BE2C (cell line): ENCODE measurements around the gene ECM1.

ENCODE experiments used
- DNase-seq: peaks from one replicate; pipeline ENCODE4 v3.0.0-alpha.2; 2020
- H3K27me3 ChIP-seq: fragments of 250-450 bp; sonication (Bioruptor Pico); 2 replicates; pipeline ENCODE4 v1.5.1; 2020; ENCODE audit warnings: mild to moderate bottlenecking
- H3K36me3 ChIP-seq: fragments of 250-450 bp; sonication (Bioruptor Pico); 2 replicates; pipeline ENCODE4 v1.5.1; 2020; ENCODE audit warnings: mild to moderate bottlenecking
- H3K4me1 ChIP-seq: fragments of 250-450 bp; sonication (Bioruptor Pico); 2 replicates; pipeline ENCODE4 v1.5.1; 2020
- H3K4me3 ChIP-seq: 2 replicates; pipeline ENCODE4 v1.5.1; 2011; ENCODE audit warnings: low read depth, low read length
- H3K9me3 ChIP-seq: fragments of 250-450 bp; sonication (Bioruptor Pico); 2 replicates; pipeline ENCODE4 v1.5.1; 2020
- TF ChIP-seq, protein P1 (sequence below): IDR thresholded peaks from 2 replicates; pipeline ENCODE4 v1.5.1; 2012; ENCODE audit warnings: mild to moderate bottlenecking, low read depth, low read length

The ECM1 gene

DNA sequence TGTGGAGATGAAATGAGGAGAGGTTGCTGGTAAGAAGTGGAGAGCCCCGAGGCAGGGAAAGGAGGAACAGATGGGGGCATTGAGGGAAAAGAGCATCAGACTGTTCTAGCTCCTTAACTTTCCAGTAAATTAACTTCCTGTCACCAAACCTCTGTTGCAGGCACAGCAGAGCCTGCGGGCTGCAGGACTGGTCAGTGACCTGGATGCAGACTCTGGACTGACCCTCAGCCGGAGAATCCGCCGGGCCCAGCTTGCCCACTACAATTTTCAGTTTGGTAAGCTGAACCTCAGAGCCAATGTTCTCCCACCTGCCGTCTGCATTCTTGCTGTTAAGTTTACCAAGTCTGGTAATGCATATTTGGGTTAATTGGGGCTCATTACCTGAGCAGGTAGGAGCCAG lies 2.5 kb upstream of the ECM1 start:
- no peak overlapping the region for H3K4me3 ChIP-seq
- peaks cover 22% of the 10 kb centered on the region for H3K36me3 ChIP-seq
- TF ChIP-seq, protein P1, sequence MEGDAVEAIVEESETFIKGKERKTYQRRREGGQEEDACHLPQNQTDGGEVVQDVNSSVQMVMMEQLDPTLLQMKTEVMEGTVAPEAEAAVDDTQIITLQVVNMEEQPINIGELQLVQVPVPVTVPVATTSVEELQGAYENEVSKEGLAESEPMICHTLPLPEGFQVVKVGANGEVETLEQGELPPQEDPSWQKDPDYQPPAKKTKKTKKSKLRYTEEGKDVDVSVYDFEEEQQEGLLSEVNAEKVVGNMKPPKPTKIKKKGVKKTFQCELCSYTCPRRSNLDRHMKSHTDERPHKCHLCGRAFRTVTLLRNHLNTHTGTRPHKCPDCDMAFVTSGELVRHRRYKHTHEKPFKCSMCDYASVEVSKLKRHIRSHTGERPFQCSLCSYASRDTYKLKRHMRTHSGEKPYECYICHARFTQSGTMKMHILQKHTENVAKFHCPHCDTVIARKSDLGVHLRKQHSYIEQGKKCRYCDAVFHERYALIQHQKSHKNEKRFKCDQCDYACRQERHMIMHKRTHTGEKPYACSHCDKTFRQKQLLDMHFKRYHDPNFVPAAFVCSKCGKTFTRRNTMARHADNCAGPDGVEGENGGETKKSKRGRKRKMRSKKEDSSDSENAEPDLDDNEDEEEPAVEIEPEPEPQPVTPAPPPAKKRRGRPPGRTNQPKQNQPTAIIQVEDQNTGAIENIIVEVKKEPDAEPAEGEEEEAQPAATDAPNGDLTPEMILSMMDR, result no peak
- H3K9me3 ChIP-seq, result no peaks in the 10 kb centered on the region
- peaks cover 4% of the 10 kb centered on the region; the same call in 1 of the 2 replicates for H3K4me1 ChIP-seq
- DNase-seq, result no peak
- H3K27me3 ChIP-seq, result no peaks in the 10 kb centered on the region

DNA sequence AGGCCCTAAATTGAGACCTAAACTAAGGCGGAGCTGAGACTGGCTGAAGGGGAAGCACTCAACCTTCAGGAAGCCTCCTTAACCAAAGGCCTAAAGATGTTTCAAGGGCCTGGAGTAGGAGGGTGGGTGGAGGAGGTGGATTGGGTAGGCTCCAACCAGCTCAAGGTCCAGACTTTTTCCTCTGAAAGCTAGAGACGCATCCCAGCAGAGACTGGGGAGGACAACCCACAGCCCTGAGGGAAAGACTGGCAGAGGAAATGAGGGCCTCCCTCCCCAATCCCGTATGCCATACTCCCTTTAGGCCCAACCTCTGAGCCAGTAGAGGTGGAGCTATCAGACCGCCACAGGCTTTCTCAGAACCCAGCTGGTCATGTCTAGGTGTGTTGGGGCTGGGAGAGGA lies 1.1 kb downstream of the ECM1 start:
- Histone ChIP-seq H3K36me3 (peaks cover 21% of the 10 kb centered on the region), H3K4me3 (no peak overlapping the region), H3K4me1 (peaks cover 4% of the 10 kb centered on the region; the same call in 1 of the 2 replicates), H3K9me3 (no peaks in the 10 kb centered on the region), H3K27me3 (no peaks in the 10 kb centered on the region)
- TF ChIP-seq, protein P1, result no peak
- DNase-seq, result no peak

DNA sequence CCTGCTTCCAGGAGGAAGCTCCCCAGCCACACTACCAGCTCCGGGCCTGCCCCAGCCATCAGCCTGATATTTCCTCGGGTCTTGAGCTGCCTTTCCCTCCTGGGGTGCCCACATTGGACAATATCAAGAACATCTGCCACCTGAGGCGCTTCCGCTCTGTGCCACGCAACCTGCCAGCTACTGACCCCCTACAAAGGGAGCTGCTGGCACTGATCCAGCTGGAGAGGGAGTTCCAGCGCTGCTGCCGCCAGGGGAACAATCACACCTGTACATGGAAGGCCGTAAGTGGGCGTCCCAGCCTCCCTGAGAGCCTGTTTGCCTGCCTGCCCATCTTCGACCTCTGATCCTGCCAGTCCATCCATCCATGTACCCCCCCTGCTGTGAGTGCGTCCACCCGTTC lies 3.6 kb downstream of the ECM1 start:
- 0 out of 2 replicates have a peak, but pooled peaks cover 4% of the 10 kb centered on the region for H3K36me3 ChIP-seq
- H3K27me3 ChIP-seq, result no peaks in the 10 kb centered on the region
- H3K4me1 ChIP-seq, result peaks cover 6% of the 10 kb centered on the region; the same call in 1 of the 2 replicates
- H3K9me3 ChIP-seq, result no peaks in the 10 kb centered on the region
- TF ChIP-seq, protein P1, result no peak
- no peak for DNase-seq
- no peak overlapping the region for H3K4me3 ChIP-seq

DNA sequence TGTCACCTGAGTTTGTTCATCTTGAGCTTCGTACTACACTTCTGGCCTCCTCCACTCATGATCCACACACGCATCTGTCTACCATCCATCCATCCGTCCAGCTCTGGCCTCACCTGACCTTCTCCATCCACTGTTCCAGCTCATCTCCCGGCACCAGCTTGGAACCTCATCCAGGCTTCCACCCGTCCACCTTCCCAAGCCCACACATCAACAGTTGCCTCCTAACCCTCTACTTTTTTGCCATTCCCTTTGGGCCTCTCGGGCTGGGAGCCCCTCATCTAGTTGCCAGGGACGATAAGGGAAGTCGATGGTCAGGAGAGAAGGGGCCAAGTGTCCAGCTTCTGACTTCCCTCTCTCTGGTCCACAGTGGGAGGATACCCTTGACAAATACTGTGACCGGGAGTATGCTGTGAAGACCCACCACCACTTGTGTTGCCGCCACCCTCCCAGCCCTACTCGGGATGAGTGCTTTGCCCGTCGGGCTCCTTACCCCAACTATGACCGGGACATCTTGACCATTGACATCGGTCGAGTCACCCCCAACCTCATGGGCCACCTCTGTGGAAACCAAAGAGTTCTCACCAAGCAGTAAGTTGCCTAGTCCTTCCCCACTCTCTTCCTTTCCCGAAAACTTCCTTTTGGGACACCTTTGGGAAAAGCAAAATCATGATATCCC lies 4.2 kb downstream of the ECM1 start:
- Histone ChIP-seq H3K36me3 (0 out of 2 replicates have a peak, but pooled peaks cover 4% of the 10 kb centered on the region), H3K9me3 (no peaks in the 10 kb centered on the region), H3K27me3 (no peaks in the 10 kb centered on the region), H3K4me3 (no peak overlapping the region), H3K4me1 (peaks cover 7% of the 10 kb centered on the region; the same call in 1 of the 2 replicates)
- TF ChIP-seq, protein P1, result no peak
- DNase-seq, result no peak

DNA sequence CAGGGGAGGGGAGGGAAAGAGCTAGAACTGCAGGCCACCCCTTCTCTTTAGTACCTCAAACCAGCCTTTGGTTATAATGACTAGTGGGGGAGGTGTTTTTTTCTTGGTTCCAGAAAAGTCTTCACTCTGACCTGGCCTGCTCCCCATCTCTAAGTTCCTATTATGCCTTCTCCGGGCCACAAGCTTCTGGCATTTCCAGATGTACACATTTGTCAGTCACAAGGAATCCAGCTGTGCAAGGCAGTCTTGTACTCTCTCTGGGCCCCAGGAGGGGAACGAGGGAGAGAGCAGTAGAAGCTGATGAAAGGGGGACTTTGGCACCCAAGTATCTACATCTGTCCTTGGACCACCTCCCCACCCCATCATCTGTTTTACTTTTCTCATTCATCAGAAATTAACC lies 4.9 kb downstream of the ECM1 start:
- no peak overlapping the region for H3K4me3 ChIP-seq
- no peak for DNase-seq
- peaks cover 5% of the 10 kb centered on the region; the same call in 1 of the 2 replicates for H3K4me1 ChIP-seq
- H3K27me3 ChIP-seq, result no peaks in the 10 kb centered on the region
- 0 out of 2 replicates have a peak, but pooled peaks cover 2% of the 10 kb centered on the region for H3K36me3 ChIP-seq
- no peaks in the 10 kb centered on the region for H3K9me3 ChIP-seq
- TF ChIP-seq, protein P1, result no peak

DNA sequence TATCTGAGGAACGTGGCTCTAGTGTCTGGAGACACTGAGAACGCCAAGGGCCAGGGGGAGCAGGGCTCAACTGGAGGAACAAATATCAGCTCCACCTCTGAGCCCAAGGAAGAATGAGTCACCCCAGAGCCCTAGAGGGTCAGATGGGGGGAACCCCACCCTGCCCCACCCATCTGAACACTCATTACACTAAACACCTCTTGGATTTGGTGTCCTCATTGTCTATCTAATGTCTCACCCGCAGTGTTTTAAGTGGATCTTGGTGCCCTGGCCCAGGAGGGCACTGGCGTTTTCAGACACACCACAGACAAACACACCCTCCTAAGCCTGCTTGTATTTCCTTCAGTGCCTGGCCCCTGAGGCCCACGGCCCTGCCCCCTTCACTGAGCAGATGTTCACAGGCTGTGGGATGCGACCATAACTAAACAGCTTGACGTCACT lies 5.5 kb downstream of the ECM1 start:
- Histone ChIP-seq H3K36me3 (no peaks in the 10 kb centered on the region), H3K4me3 (no peak overlapping the region), H3K4me1 (peaks cover 3% of the 10 kb centered on the region; the same call in 1 of the 2 replicates), H3K27me3 (no peaks in the 10 kb centered on the region), H3K9me3 (no peaks in the 10 kb centered on the region)
- no peak for DNase-seq
- TF ChIP-seq, protein P1, result no peak
